ACC112 (cell line): Measurements from ENCODE around the gene SECTM1.

Experiments
- H2AFZ ChIP-seq: fragments of 200-600 bp; sonication (generic); one replicate; pipeline ENCODE4 v1.6.0; 2017; ENCODE audit warnings: antibody characterized with exemption, low read length; ENCODE audit not compliant: unreplicated experiment
- H3K27ac ChIP-seq: fragments of 200-600 bp; sonication (generic); 2 replicates; pipeline ENCODE4 v1.5.1; 2014; ENCODE audit warnings: low read depth, mild to moderate bottlenecking, antibody characterized with exemption, low read length, moderate library complexity
- H3K27me3 ChIP-seq: fragments of 200-600 bp; sonication (generic); 2 replicates; pipeline ENCODE4 v1.6.1; 2014; ENCODE audit warnings: mild to moderate bottlenecking, antibody characterized with exemption, low read length, moderate library complexity, mixed read lengths; ENCODE audit not compliant: insufficient read depth
- H3K36me3 ChIP-seq: fragments of 200-600 bp; sonication (generic); 2 replicates; pipeline ENCODE4 v1.6.1; 2016; ENCODE audit warnings: mild to moderate bottlenecking, antibody characterized with exemption, low read length, moderate library complexity, mixed read lengths; ENCODE audit not compliant: insufficient read depth
- H3K4me1 ChIP-seq: fragments of 200-600 bp; sonication (generic); one replicate; pipeline ENCODE4 v1.6.1; 2016; ENCODE audit warnings: low read length, mixed read lengths; ENCODE audit not compliant: insufficient read depth, unreplicated experiment, control insufficient read depth
- H3K4me3 ChIP-seq: fragments of 200-600 bp; sonication (generic); 2 replicates; pipeline ENCODE4 v1.5.1; 2014; ENCODE audit warnings: mild to moderate bottlenecking, low read depth, low read length
- H3K79me2 ChIP-seq: fragments of 200-600 bp; sonication (generic); one replicate; pipeline ENCODE4 v1.6.0; 2016; ENCODE audit warnings: low read length; ENCODE audit not compliant: control insufficient read depth, unreplicated experiment, insufficient read depth

Gene SECTM1

GRCh38 chr17:82309656-82310570 is 23.7 kb downstream of the SECTM1 start:
- Histone ChIP-seq H2AFZ (no peak overlapping the region), H3K27ac (no peak overlapping the region), H3K4me1 (no peaks in the 10 kb centered on the region), H3K4me3 (no peak overlapping the region), H3K27me3 (peaks cover 6% of the 10 kb centered on the region; the same call in 1 of the 2 replicates), H3K36me3 (no peaks in the 10 kb centered on the region), H3K79me2 (no peaks in the 10 kb centered on the region)

GRCh38 chr17:82305727-82306300 is 27.8 kb downstream of the SECTM1 start:
- H3K27ac ChIP-seq: no peak overlapping the region
- no peaks in the 10 kb centered on the region for H3K4me1 ChIP-seq
- H3K79me2 ChIP-seq: no peaks in the 10 kb centered on the region
- no peaks in the 10 kb centered on the region for H3K36me3 ChIP-seq
- no peak overlapping the region for H2AFZ ChIP-seq
- no peaks in the 10 kb centered on the region for H3K27me3 ChIP-seq
- no peak overlapping the region for H3K4me3 ChIP-seq

GRCh38 chr17:82304826-82305726 is 28.5 kb downstream of the SECTM1 start:
- H3K27ac ChIP-seq: no peak overlapping the region
- no peaks in the 10 kb centered on the region for H3K79me2 ChIP-seq
- H3K4me3 ChIP-seq: no peak overlapping the region
- H2AFZ ChIP-seq: no peak overlapping the region
- no peaks in the 10 kb centered on the region for H3K4me1 ChIP-seq
- H3K36me3 ChIP-seq: no peaks in the 10 kb centered on the region
- H3K27me3 ChIP-seq: no peaks in the 10 kb centered on the region

- H3K79me2 ChIP-seq: no peaks in the 10 kb centered on the region
- no peaks in the 10 kb centered on the region for H3K27me3 ChIP-seq
- no peak overlapping the region for H3K4me3 ChIP-seq
- peaks cover 4% of the 10 kb centered on the region for H3K4me1 ChIP-seq
- no peak overlapping the region for H3K27ac ChIP-seq
- H3K36me3 ChIP-seq: no peaks in the 10 kb centered on the region
- H2AFZ ChIP-seq: no peak overlapping the region
These were observed 29.4 kb downstream of the SECTM1 start for GRCh38 chr17:82303944-82304808.

GRCh38 chr17:82302991-82303943 is 30.3 kb downstream of the SECTM1 start:
- Histone ChIP-seq H3K27ac (no peak overlapping the region), H3K4me1 (peaks cover 13% of the 10 kb centered on the region), H2AFZ (no peak overlapping the region), H3K4me3 (no peak overlapping the region), H3K36me3 (no peaks in the 10 kb centered on the region), H3K27me3 (no peaks in the 10 kb centered on the region), H3K79me2 (no peaks in the 10 kb centered on the region)

GRCh38 chr17:82302568-82302963 is 31.0 kb downstream of the SECTM1 start:
- Histone ChIP-seq H3K36me3 (no peaks in the 10 kb centered on the region), H3K27ac (no peak overlapping the region), H3K4me3 (no peak overlapping the region), H3K4me1 (peaks cover 13% of the 10 kb centered on the region), H2AFZ (no peak overlapping the region), H3K79me2 (no peaks in the 10 kb centered on the region), H3K27me3 (no peaks in the 10 kb centered on the region)

GRCh38 chr17:82301916-82302567 is 31.5 kb downstream of the SECTM1 start:
- Histone ChIP-seq H3K79me2 (no peaks in the 10 kb centered on the region), H2AFZ (no peak overlapping the region), H3K27ac (no peak overlapping the region), H3K4me1 (peaks cover 15% of the 10 kb centered on the region), H3K36me3 (no peaks in the 10 kb centered on the region), H3K27me3 (no peaks in the 10 kb centered on the region), H3K4me3 (no peak overlapping the region)

- no peak overlapping the region for H3K4me3 ChIP-seq
- no peak overlapping the region for H3K27ac ChIP-seq
- no peaks in the 10 kb centered on the region for H3K79me2 ChIP-seq
- H3K36me3 ChIP-seq: no peaks in the 10 kb centered on the region
- no peaks in the 10 kb centered on the region for H3K27me3 ChIP-seq
- no peak overlapping the region for H2AFZ ChIP-seq
- peaks cover 22% of the 10 kb centered on the region for H3K4me1 ChIP-seq
These were observed 32.2 kb downstream of the SECTM1 start for GRCh38 chr17:82301300-82301915.
